RPMI7951 (cell line): ENCODE measurements around the gene LTO1. TPM values are rescaled to one million over a fixed set of nuclear protein-coding genes. Genes with fewer than 3 reads are reported as not detected.
A peak's percentile ranks its signal among the peaks of the same experiment; 100 is the strongest.

Source experiments
- DNase-seq: peaks from one replicate; pipeline ENCODE4 v3.0.0-alpha.2; 2012; ENCODE audit warnings: low read depth
- total RNA-seq: library from RNA; depleted of rRNA; stranded (reverse); fragments of >200 nt; shearing (Covaris generic); gene quantifications from 2 replicates; pipeline ENCODE4 v1.2.3, GENCODE V29; 2014

Gene LTO1
- total RNA-seq, 1 experiment from 2014 or later, result 17.4 TPM

DNA sequence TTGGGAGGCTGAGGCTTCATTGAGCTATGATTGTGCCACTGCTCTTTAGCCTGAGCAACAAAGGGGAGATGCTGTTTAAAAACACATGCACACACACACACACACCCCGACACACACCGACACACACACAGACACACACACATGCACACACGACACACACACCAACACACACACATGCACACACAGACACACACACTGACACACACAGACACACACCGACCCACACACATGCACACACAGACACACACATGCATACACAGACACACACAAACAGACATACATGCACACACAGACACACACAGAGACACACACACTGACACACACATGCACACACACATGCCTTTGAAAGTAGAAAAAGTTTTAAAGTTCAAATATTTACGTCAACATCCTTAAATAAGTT lies 5.5 kb upstream of the LTO1 start:
- DNase-seq, result no peak

DNA sequence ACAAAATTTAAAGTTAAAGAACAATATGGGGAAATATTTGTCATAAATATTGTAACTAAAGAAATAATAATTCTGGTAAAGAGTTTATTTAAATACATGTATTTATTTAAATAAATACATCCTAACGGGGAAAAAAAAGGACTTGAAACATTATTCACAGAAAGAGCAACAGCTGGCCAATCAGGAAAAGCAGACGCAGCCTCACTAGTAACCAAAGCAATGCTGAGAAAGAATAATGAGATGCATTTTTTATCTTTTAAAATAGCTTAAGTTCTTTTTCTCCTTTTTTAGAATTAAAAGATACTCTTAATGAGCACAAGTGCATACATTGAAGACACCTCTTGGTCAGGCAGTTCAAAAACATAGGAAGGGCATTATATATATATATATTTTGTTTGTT lies 2.6 kb upstream of the LTO1 start:
- DNase-seq, result no peak

DNA sequence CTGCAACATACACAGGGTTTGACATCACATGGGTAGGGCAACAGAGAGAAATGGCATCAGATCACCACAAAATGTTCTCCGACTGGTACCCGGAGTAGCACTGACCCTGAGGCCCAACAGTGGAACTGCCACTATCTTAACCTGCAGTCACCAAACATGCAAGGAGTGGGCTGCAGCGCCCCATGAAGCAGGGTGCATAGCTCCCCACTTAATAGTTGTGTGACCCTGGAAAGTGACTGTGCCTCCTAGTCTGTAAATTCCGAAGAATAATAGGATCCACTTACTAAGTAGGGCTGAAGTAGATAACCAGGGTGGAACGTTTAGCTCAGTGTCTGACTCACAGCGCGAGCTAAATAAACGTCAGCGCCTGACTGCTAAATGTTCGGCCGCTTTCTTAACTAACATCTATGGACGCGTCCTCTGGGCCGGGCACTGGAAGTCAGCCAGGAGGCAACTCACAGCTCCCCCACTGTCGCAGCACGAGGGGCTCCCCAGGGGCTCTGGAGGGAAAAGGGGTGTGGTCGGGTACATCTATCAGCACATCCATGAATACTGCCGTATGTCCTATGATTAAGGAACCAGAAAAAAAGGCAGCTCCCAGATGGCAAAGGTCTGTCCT lies 777 bp downstream of the LTO1 start:
- DNase-seq, result peak; percentile 70

DNA sequence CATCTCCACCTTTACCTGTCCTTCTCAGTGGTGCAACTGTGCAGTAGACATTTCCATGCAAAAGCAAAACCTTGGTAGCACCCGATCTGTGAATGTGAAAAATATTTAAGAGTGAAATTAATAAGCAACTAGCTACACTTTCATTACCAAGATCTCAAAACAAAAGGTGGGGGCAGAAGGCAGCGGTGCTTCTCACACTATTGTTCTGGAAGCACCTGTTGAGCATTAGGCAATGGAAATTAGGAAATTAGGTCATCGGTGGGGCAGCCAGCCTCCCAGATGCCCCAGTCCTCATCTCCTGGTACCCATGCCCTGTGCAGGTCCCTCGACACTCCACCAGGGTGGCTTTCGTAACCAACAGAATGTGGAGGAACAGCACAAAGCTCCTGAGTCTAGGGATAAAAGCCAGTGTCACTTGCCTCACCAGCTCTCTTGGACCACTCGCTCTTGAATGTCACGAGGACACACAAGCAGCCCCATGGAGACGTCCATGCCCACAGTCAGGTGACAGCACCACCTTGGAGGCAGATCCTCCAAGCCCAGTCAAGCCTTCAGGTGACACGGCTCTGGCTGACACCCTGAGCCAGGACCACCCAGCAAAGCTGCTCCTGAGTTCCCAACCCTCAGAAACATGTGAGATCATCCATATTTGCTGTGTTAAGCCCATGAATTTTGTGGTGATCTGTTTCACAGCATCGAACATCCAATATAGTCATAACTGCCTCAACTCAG lies 3.3 kb downstream of the LTO1 start:
- DNase-seq, result no peak

DNA sequence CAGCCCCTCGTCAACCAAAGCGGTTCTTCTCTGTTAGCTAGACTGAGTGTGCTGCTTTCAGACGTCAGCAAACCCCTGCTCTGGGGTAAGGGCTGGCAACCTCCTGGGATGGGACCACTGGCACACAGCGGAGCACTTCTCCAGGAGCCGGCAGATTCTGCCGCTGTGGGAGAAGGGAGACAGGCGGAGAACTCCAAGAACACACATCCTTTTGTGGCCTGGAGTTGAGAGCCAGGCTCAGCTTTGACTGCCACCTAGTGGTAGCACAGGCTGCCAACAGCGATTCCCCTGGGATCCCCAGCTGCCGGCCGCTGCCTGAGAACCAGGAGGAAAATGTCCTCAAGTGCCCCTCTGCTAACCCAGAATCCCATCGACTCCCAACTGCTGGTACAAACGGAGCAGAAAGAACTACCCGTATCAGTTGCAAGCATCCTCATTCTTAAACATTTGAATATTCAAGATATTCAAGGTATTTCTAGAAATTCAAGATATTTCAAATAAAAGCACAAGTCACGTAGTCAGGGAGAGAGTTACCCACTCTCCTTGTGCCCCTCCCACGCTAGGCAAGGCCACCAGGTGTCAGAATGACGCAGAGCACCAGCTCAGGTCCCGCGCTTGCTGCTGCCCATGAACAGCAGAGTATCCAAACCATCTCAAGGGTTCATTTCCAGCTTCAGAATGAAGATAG lies 4.9 kb downstream of the LTO1 start:
- peak; percentile 78 for DNase-seq

DNA sequence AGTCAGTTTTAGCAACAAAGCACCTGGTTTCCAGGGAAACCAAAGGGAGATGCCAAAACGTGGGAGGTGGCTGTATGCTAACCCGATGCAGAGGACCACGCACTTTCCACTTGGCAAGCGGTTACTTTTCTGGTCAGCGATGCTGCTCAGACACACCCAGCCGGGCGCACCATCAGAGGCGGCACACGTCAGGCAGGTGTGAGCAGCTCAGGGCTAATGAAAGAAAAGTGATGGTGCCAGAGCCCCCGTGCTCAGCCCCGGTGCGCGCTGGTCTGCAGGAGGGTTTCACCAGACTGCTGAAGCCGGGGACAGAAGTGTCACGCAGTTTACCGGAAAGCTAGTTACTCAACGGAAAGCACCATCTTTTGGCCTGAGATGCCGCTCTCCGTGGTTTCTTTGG lies 5.7 kb downstream of the LTO1 start:
- no peak for DNase-seq

DNA sequence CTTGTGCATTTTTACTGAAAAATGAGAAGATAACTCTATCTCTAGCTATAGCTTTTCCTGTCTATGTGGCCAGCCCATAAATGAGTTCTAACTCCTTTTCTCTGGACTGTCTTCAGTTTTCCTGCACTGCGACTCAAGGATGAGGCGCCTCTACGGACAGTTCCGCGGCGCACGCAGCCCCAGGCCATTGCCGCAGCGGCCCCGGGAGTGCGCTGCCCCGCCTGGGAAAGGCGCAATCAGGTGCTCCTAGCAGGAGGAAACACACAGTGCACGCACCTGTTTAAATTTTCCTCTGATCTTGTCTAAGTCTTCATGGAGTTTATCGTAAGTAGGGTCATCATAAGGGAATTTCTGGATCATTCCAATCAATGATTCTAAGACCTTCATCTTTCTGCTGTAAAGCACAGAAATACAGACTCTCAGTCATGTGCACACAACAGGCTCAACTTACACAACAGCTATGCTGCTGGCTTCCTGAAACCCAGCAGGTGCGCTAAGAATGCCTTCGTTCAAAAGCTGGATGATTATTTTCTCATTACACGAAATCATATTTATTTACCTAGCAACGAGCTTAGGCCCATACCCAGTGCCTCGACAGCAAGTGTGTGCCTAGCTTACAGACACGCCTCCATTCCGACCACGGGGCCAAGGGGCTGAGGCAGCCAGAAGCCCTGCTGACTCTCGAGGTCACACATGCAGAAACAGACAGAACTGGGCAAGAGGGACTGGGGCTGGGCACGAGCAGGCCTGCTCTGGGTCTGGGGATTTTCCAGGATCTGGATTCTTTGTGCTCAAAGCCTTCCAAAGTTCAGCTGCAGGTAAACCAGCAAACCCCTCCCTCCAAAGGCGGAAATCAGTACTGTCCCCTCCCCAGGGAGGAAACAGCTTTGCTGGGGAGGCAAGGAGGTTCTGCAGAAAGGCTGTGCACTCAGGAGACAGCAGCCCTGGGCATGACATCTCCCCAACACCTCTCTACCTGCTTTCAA lies 7.2 kb downstream of the LTO1 start:
- DNase-seq, result no peak

DNA sequence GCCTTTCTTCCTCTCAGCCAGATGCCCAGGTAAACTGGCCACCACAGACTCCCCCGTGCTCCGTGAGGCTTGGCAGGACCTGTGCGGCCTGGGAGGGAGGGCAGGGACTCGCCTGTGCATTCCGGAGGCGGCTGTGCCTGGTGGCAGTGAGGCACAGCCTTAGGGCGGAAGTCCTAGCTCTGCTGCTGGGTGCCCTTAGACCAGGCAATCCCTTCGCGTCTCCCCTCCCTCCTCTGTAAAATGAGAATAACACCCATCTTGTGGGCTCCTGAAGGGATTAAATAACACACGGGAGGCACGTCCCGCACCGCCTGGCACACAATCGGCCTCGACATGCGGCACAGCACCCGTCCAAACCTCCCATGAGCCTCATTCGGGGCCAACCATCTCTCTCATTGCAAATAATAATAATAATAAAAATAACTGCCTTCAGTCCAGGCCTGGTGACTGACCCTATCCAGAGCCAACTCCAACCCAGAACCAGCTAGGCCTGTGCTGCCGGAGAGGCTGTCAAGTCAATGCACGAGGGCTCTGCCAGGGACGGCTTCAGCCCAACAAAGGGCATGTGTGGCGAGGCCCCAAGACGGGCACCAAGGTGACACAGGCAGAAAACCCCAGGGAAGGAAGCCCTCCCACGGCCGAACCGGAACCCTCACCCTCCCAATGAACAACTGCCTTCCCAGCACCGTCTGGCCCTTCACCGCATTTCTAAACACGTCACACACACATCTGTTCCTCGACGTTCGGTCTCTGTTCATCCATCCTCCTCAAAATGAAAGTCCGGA lies 8.2 kb downstream of the LTO1 start:
- no peak for DNase-seq

DNA sequence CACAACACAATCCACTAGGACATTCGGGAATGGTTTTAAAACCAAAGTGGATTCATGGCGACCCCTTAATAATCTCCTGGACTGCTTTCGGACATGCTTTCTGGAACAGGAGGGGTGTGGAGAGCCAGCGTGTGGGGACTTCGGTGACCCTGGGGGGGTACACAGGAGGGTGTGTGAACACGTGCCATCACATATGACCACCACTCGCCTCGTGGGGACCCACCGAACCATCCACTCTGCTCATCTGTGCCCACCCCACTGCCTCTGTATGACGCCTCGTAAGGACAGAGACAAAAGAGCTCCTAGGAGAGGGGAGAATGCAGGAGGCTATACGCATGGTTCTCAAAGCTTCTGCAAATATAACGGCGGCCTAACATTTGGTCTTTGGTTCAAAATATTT lies 8.9 kb downstream of the LTO1 start:
- no peak for DNase-seq

DNA sequence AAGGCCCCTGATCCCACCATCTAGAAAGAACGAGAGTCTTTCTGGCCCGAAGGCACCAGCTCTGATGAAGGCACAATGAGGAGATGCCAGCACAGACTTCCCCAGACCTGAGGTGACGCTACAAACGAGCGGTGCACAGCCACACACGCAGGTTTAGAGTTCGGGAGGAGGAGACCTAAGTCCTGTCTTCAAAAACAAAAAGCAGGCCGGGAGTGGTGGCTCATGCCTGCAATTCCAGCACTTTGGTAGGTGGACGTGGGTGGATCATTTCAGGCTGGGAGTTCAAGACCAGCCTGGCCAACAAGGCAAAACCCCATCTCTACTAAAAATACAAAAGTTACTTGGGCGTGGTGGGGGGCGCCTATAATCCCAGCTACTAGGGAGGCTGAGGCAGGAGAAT lies 9.5 kb downstream of the LTO1 start:
- no peak for DNase-seq

DNA sequence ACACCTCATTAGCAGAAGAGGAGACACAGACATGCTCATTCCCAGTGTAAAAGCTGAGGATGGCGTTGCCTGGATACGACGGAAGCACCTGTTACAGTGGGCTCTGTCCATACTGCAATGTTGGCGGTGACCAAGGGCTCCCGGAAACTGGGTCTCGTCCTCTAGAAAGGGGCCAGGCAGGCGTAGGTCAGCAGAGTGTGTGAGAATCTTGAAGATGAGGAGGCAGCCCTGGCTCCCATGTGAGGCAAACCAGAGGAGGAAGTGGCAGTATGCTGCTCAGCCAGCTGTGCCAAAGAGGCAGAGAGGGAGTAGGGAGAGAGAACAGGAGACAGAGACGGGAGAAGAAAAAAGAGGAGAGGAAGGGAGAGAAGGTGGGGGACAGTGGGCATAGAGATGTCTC lies 10.3 kb downstream of the LTO1 start:
- DNase-seq, result no peak

DNA sequence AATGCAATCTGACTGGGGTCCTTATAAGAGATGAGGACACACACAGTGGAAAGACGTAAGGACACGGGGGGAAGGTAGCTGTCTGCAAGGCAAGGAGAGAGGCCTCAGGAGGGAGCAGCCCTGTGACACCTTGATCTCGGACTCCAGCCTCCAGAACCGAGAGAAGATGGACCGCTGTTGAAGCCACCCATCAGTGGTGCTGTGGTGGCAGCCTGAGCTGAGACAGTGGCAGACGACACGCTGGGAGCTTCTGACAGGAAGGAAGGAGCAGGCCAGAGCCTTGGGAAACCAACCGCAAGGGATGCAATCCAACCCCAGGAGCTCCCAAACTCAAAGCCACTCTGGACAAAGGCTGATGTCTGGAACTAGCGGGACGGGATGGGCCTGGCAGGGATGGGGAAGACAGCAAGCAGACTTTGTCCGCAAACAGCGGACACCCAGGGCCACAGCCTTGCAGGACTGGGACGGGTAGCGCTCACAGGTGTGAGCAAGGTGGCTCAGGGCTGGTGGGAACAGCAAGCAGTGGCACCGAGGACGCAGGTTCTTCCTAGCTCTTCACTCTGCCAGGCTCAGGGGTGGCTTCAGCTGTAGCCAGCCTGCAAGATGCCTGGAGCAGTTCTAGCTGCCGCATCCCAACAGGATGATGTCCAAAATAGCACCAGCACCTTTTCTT lies 10.9 kb downstream of the LTO1 start:
- no peak for DNase-seq

DNA sequence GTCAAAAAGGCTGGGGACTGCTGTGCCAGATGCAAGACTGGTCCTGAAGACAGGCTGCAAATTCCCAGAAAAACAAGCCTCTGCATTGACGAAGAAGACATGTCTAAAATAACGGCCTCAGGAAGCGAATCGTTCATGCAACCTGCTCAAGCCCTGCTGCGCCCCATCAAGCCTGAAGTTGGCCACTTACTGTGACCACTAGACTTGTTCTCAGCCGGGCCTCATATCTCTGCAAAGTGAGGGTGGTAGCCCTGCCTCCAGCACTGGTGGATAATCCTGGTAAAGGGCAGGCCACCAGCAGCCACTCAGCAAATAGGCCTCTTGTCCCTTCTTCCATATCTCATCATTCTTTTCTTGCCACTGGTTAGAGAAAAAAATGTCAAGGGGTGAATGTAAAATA lies 11.8 kb downstream of the LTO1 start:
- DNase-seq, result no peak

DNA sequence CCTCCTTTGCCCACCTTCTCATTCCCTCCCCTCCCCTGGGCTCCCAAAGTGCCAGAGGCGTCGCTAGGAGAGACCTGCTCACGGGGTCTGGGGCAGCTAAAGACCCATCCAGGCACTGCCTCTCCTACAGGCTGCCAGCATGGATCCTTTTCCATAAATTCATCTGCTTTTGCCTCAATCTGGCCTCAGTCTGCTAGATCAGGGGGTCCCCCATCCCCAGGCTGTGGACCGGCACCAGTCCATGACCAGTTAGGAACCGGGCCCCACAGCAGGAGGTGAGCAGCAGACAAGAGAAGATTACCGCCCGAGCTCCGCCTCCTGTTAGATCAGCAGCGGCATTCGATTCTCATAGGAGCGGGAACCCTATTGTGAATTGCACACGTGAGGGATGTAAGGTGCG lies 12.3 kb downstream of the LTO1 start:
- DNase-seq, result no peak

DNA sequence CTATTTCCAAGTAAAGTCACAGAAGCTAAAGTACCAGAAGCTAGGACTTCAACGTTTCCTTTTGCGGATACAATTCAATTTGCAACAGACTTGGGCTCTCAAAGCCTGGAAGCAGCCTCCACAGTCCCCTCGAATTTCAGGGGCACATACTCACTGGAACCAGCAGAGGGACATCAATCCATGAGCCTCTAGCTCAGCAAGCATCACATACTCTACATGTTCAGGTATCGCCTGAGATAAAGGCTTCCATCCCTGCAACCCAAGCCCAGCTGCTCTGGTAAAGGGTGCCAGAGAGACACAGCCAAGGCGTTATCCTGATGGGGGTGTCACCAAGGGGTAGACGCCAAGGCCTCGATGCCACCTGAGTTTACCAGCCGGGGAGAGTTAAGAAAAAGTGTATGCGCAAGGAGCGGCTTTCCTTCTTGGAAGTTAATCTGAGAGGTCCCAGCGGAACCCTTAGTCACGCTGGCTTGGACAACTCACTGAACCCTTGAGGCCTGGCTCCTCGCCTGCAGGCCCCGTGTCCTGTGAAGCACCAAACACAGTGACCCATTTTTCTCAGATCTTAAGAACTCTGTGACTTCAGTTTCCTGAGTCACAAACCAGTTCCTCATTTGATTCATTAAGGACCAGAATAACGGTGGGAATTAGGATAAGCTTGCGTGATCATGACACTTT lies 13.0 kb downstream of the LTO1 start:
- DNase-seq, result peak; percentile 72

DNA sequence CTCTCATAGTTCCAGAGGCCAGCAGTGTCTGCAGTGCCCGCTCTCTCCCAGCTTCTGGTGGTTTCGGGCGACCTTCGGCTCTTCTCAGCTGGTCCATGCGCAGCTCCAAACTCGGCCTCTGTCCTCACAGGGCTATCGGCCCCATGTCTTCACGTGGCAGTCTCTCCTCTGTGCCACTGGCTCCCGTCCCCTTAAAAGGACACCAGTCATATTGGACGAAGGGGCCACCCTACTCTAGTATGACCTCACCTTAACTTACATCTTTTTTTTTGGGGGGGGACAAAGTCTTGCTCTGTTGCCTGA lies 13.8 kb downstream of the LTO1 start:
- no peak for DNase-seq

DNA sequence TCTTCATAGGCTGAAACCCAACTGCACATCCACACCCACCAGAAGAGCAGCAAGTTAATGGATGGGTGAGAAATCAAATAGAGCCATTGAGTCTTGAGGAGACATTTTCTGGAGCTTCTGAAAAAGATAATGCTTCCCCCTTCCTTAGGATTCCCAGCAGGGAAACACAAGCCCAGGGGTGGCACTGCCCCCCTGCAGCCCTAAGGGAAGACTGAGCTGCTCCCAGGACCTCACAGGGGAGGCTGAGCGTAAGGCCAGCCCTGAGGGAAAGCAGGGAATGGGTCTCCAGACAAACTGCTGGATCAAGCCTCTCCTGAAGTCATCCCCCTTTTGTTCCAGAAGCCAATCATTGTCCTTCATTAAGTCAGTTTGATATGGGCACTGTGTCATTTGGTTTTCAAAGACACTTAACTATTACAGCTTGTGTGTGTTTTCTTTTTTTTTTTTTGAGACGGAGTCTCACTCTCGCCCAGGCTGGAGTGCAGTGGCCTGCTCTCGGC lies 15.1 kb downstream of the LTO1 start:
- no peak for DNase-seq

DNA sequence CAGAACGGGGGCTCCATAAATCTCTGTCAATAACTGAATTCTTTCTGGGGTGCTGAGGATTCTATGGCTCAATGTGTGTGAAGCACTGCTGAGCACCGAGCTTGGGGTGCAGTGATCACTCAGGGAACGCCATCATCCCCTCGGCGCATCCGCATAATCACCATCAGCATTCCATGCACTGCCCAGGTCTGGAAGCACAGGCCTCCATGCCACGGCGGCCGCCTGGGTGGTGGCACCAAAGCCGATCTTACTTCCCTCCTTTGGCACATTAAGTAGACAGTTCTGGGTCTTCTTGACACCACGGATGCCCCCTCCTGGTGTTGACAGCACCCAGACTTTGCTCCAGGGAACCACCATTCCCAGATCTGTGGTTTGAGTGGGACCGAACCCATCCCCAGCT lies 15.6 kb downstream of the LTO1 start:
- DNase-seq, result no peak

DNA sequence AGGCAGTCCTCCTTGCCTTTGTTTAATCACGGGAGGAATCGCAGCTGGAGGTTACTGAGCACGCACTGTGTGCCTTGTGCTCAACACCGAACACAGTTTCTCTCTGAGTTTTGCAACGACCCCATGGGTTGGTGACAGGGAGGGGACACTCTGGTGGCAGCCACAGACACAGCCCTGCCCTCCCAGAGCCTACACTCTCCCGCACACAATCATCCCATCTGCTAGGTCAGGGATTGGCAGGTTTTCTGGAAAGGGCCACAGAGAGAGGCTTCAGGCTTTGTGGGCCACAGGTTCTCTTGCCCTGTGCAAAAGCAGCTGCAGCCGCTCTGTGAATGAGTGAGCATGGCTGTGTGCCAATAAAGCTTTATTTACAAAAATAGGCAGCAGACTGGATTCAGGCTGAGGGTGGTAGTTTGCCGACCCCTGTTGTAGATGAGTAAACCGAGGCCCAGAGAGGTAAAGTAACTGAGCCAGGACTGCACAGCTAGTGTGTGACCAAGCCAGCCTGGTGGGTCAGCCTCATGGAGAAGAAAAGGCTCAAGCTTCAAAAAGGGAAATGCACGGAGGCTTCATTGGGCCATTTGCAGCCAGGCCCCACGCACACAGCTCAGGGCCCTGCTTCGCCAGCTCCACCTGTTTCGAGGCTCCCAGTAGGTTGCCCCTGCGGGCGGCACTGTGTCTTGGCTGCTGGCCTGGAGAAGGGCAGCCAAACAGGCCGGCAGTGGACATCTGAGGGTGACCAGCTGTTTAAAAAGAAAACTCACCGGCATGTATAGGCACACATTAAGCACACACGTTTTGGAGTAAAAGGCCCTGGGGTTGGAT lies 16.3 kb downstream of the LTO1 start:
- DNase-seq, result no peak
